Caco-2 (cell line): ENCODE data around the gene AUTS2. TPM values are rescaled to one million over a fixed set of nuclear protein-coding genes. Genes with fewer than 3 reads are reported as not detected.

Source experiments
- BruUV-seq: library from RNA; stranded (reverse); fragments of 400-500 nt; replicated peaks from 2 replicates; lab custom pipeline; 2021; lab: Mats Ljungman, UMichigan
- CTCF ChIA-PET: fragments of 300-600 bp; sonication (Branson Sonifier 250); formaldehyde crosslinking; loops from one replicate; lab custom pipeline; 2022; ENCODE audit warnings: antibody characterized with exemption; lab: Charles Lee
- POLR2A ChIA-PET: fragments of 300-600 bp; sonication (Branson Sonifier 250); formaldehyde crosslinking; loops from one replicate; lab custom pipeline; 2022; ENCODE audit warnings: antibody characterized with exemption; lab: Charles Lee
- DNase-seq, 2 experiments: peaks; one replicate each; pipeline versions ENCODE4 v3.0.0 to v3.0.0-alpha.2; 2020 to 2022
- H3K27me3 ChIP-seq: replicated peaks from 2 replicates; pipeline ENCODE4 v1.6.0; 2011; ENCODE audit warnings: low read length; ENCODE audit not compliant: control insufficient read depth, insufficient read depth
- H3K36me3 ChIP-seq: 2 replicates; pipeline ENCODE4 v1.5.1; 2011; ENCODE audit warnings: low read length; ENCODE audit not compliant: control insufficient read depth, insufficient read depth
- H3K4me1 ChIP-seq: fragments of 250-450 bp; sonication (Bioruptor Pico); 2 replicates; pipeline ENCODE4 v1.5.1; 2020; ENCODE audit warnings: mild to moderate bottlenecking
- H3K4me3 ChIP-seq: 2 replicates; pipeline ENCODE4 v1.5.1; 2011; ENCODE audit warnings: low read depth, mild to moderate bottlenecking, control low read depth, low read length
- H3K9me3 ChIP-seq: fragments of 250-450 bp; sonication (Bioruptor Pico); 2 replicates; pipeline ENCODE4 v1.5.1; 2020; ENCODE audit warnings: mild to moderate bottlenecking, moderate library complexity
- H3K27ac Mint-ChIP-seq: one replicate; pipeline ENCODE4 v1.8.0; 2022; ENCODE audit warnings: mixed read lengths; ENCODE audit not compliant: unreplicated experiment
- H3K27me3 Mint-ChIP-seq: one replicate; pipeline ENCODE4 v1.8.0; 2022; ENCODE audit warnings: mixed read lengths; ENCODE audit not compliant: insufficient read depth, unreplicated experiment
- H3K36me3 Mint-ChIP-seq: one replicate; pipeline ENCODE4 v1.8.0; 2022; ENCODE audit warnings: mild to moderate bottlenecking, mixed read lengths; ENCODE audit not compliant: insufficient read depth, unreplicated experiment
- H3K4me1 Mint-ChIP-seq: one replicate; pipeline ENCODE4 v1.8.0; 2022; ENCODE audit warnings: low read depth, mixed read lengths; ENCODE audit not compliant: unreplicated experiment
- H3K4me3 Mint-ChIP-seq: one replicate; pipeline ENCODE4 v1.8.0; 2022; ENCODE audit warnings: mild to moderate bottlenecking, moderate library complexity, mixed read lengths; ENCODE audit not compliant: unreplicated experiment
- H3K9me3 Mint-ChIP-seq: one replicate; pipeline ENCODE4 v1.8.0; 2022; ENCODE audit warnings: mixed read lengths; ENCODE audit not compliant: unreplicated experiment
- intact Hi-C: fragments of 100-400 bp; cut with micrococcal nuclease; formaldehyde crosslinking; loops from one replicate; pipeline ENCODE4 v1.10.0; 2022; ENCODE audit not compliant: unreplicated experiment
- total RNA-seq: library from RNA; stranded (reverse); gene quantifications from 2 replicates; pipeline ENCODE4 v1.2.3, GENCODE V29; 2022
- TF ChIP-seq, protein P1 (sequence below), 2 experiments: fragments of 200-600 bp in 1 of 2; IDR thresholded peaks; 1 replicate in 1 of 2; 2 replicates in 1 of 2; pipeline versions ENCODE4 v1.5.1 to v1.8.0; 2011 to 2022; ENCODE audit warnings: antibody characterized with exemption in 1 of 2, control low read depth in 1 of 2, inconsistent platforms in 1 of 2, low read depth in 1 of 2, low read length in 1 of 2, mild to moderate bottlenecking in 1 of 2, moderate library complexity in 1 of 2; ENCODE audit not compliant: insufficient read depth in 1 of 2, severe bottlenecking in 1 of 2, unreplicated experiment in 1 of 2

Gene AUTS2
- total RNA-seq, 1 experiment from 2014 or later: 37.1 TPM

DNA sequence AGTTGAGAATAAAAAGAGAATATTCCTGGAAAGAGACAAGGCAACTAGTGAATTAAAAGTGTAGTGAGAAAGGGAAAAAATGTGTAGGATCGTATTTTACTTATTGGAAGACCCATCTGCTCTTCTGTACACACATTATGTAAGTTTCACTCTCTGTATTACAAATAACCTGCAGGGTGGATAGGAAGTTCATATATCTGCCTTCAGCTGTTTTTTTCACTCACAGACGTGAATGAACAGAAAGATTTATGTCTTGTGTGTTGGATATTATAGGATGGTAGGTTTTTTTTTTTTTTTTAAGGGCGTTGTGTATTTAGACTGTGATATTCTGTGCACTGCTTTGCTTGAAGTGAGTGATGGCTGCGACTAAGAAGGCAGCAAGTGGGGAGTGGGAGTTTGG lies 266.5 kb downstream of the AUTS2 start:
- no peaks in the 10 kb centered on the region for H3K36me3 ChIP-seq
- H3K9me3 Mint-ChIP-seq: no peaks in the 10 kb centered on the region
- H3K4me3 Mint-ChIP-seq: no peak overlapping the region
- no peaks in the 10 kb centered on the region for H3K4me1 Mint-ChIP-seq
- CTCF ChIA-PET: no interaction called here
- no peaks in the 10 kb centered on the region for H3K36me3 Mint-ChIP-seq
- H3K27me3 ChIP-seq: no peaks in the 10 kb centered on the region
- no peaks in the 10 kb centered on the region for H3K4me1 ChIP-seq
- no TSS peak for BruUV-seq
- peaks cover 30% of the 10 kb centered on the region for H3K27me3 Mint-ChIP-seq
- no peak overlapping the region for H3K27ac Mint-ChIP-seq
- no peaks in the 10 kb centered on the region for H3K9me3 ChIP-seq
- POLR2A ChIA-PET: no interaction called here
- TF ChIP-seq, protein P1, sequence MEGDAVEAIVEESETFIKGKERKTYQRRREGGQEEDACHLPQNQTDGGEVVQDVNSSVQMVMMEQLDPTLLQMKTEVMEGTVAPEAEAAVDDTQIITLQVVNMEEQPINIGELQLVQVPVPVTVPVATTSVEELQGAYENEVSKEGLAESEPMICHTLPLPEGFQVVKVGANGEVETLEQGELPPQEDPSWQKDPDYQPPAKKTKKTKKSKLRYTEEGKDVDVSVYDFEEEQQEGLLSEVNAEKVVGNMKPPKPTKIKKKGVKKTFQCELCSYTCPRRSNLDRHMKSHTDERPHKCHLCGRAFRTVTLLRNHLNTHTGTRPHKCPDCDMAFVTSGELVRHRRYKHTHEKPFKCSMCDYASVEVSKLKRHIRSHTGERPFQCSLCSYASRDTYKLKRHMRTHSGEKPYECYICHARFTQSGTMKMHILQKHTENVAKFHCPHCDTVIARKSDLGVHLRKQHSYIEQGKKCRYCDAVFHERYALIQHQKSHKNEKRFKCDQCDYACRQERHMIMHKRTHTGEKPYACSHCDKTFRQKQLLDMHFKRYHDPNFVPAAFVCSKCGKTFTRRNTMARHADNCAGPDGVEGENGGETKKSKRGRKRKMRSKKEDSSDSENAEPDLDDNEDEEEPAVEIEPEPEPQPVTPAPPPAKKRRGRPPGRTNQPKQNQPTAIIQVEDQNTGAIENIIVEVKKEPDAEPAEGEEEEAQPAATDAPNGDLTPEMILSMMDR (IDR thresholded peaks at IDR 0.05; ENCODE audit: insufficient read depth in 1 of 2, low read depth in 1 of 2, low read length in 1 of 2, severe bottlenecking in 1 of 2, unreplicated experiment in 1 of 2): no peak
- no peak for DNase-seq
- H3K4me3 ChIP-seq: no peak overlapping the region
- intact Hi-C loops: no loop called here

DNA sequence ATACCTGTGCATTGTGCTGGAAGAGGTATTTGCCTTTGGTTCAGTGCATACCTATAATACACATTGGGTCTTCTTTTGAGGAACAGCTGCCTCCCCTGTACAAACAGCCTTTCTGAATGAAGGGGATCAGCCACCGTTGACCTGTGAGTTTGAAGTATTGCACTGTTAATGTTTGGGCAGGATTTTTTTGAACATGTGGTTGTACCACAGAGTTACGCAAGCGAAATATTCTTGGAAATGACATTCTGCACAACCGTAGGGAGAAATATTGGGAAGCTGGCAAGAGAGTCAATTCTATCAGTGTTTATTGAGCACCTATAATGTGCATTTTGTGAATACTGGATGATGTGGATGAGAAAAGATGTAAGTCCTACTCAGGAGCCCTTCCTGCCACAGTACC lies 270.6 kb downstream of the AUTS2 start:
- no peak for DNase-seq
- no peaks in the 10 kb centered on the region for H3K36me3 Mint-ChIP-seq
- Histone ChIP-seq H3K4me1 (0 out of 2 replicates have a peak, but pooled peaks cover 3% of the 10 kb centered on the region), H3K36me3 (no peaks in the 10 kb centered on the region), H3K9me3 (0 out of 2 replicates have a peak, but pooled peaks cover 2% of the 10 kb centered on the region), H3K4me3 (no peak overlapping the region), H3K27me3 (no peaks in the 10 kb centered on the region)
- no peaks in the 10 kb centered on the region for H3K9me3 Mint-ChIP-seq
- H3K27me3 Mint-ChIP-seq: peaks cover 25% of the 10 kb centered on the region
- intact Hi-C loops: no loop called here
- no TSS peak for BruUV-seq
- TF ChIP-seq, protein P1 (IDR thresholded peaks at IDR 0.05; ENCODE audit: insufficient read depth in 1 of 2, low read depth in 1 of 2, low read length in 1 of 2, severe bottlenecking in 1 of 2, unreplicated experiment in 1 of 2): no peak
- H3K4me3 Mint-ChIP-seq: no peak overlapping the region
- CTCF ChIA-PET: no interaction called here
- no peak overlapping the region for H3K27ac Mint-ChIP-seq
- no peaks in the 10 kb centered on the region for H3K4me1 Mint-ChIP-seq
- POLR2A ChIA-PET: no interaction called here

DNA sequence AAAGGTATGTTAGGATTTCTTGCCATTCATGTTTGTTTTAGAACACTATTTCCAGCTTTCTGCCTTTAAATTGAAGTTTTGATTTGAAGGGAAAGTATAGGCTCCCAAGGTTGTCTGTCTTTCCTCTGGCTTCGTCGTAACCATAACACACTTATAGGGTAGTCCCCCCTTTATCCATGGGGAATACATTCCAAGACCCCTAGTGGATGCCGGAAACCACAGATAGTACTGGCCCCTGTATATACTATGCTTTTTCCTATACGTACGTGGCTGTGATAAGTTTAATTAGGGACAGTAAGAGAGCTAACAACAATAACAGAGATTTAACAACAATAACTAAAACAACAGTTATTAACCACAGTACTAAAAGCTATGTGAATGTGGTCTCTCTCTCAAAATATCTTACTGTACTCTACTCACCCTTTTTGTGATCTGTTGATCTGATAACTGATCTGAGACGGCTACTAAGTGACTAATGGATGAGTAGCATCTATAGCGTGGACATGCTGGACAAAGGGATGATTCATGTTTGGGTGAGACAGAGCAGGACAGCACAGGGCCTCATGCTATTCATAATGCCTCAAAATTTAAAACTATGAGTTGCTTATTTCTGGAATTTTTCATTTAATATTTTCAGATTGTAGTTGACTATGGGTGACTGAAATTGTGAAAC lies 273.1 kb downstream of the AUTS2 start:
- DNase-seq: no peak
- POLR2A ChIA-PET: no interaction called here

More for the DNA sequence above, 273.1 kb downstream of the AUTS2 start:
- H3K4me1 Mint-ChIP-seq: no peaks in the 10 kb centered on the region
- intact Hi-C loops: loop anchor here (10.0 kb wide), 1 partner anchor 67 kb away; no protein-coding TSS in a partner anchor
- Histone ChIP-seq H3K36me3 (no peaks in the 10 kb centered on the region), H3K4me3 (no peak overlapping the region), H3K27me3 (no peaks in the 10 kb centered on the region), H3K9me3 (0 out of 2 replicates have a peak, but pooled peaks cover 2% of the 10 kb centered on the region), H3K4me1 (0 out of 2 replicates have a peak, but pooled peaks cover 3% of the 10 kb centered on the region)
- H3K4me3 Mint-ChIP-seq: no peak overlapping the region
- BruUV-seq: no TSS peak
- CTCF ChIA-PET: no interaction called here
- H3K36me3 Mint-ChIP-seq: no peaks in the 10 kb centered on the region
- TF ChIP-seq, protein P1 (IDR thresholded peaks at IDR 0.05; ENCODE audit: insufficient read depth in 1 of 2, low read depth in 1 of 2, low read length in 1 of 2, severe bottlenecking in 1 of 2, unreplicated experiment in 1 of 2): no peak
- H3K9me3 Mint-ChIP-seq: no peaks in the 10 kb centered on the region
- peaks cover 8% of the 10 kb centered on the region for H3K27me3 Mint-ChIP-seq
- no peak overlapping the region for H3K27ac Mint-ChIP-seq
